GM12878 (cell line): Measurements from ENCODE around the gene SLC7A1. TPM values are rescaled to one million over a fixed set of nuclear protein-coding genes. Genes with fewer than 3 reads are reported as not detected.

ENCODE experiments used
- ATAC-seq: fragments of 200-7000 bp; cut with Tn5 transposase; 3 replicates; pipeline ENCODE4 v1.9.1; 2020; ENCODE audit warnings: mild to moderate bottlenecking, moderate library complexity
- BruUV-seq: library from RNA; stranded (reverse); fragments of 400-500 nt; replicated peaks from 2 replicates; lab custom pipeline; 2021; lab: Mats Ljungman, UMichigan
- CTCF ChIA-PET: fragments of 300-600 bp; sonication (Branson Sonifier 250); formaldehyde crosslinking; extraction: SDS; loops from one replicate; lab custom pipeline; 2021; ENCODE audit warnings: inconsistent platforms; lab: Yijun Ruan, JAX
- POLR2A ChIA-PET: fragments of 350-600 bp; formaldehyde crosslinking; extraction: SDS; loops from one replicate; lab custom pipeline; 2021; ENCODE audit warnings: inconsistent platforms; lab: Charles Lee
- RAD21 ChIA-PET: fragments of 300-600 bp; sonication (Branson Sonifier 250); formaldehyde crosslinking; loops from one replicate; lab custom pipeline; 2023; ENCODE audit warnings: antibody characterized with exemption; ENCODE audit not compliant: unreplicated experiment; lab: Charles Lee
- SMC1A ChIA-PET: fragments of 300-600 bp; sonication (Branson Sonifier 250); formaldehyde crosslinking; loops from one replicate; lab custom pipeline; 2023; ENCODE audit not compliant: unreplicated experiment, uncharacterized antibody; lab: Charles Lee
- DNase-seq: peaks from one replicate; pipeline ENCODE4 v3.0.0-alpha.2; 2011; ENCODE audit warnings: low read depth, low spot score
- FAIRE-seq: peaks from 3 replicates; lab custom pipeline; 2011; peaks lifted over from hg19 to GRCh38; lab: Jason Lieb, UNC
- H2AFZ ChIP-seq: 2 replicates; pipeline ENCODE4 v1.6.0; 2011; ENCODE audit warnings: low read depth, low read length, control low read depth; ENCODE audit not compliant: control insufficient read depth
- H3K27ac ChIP-seq: 2 replicates; pipeline ENCODE4 v1.5.1; 2011; ENCODE audit warnings: control low read depth; ENCODE audit not compliant: control insufficient read depth, insufficient read depth
- H3K27me3 ChIP-seq, 2 experiments: replicated peaks in 1 of 2; 2 replicates each; pipeline versions ENCODE4 v1.6.0 to v1.6.1; 2011; ENCODE audit warnings: low read length in 1 of 2; ENCODE audit not compliant: control insufficient read depth in 2 of 2, insufficient read depth in 2 of 2
- H3K36me3 ChIP-seq, 2 experiments: 2 replicates each; pipeline ENCODE4 v1.5.1; 2011; ENCODE audit warnings: low read length in 1 of 2; ENCODE audit not compliant: control insufficient read depth in 2 of 2, insufficient read depth in 2 of 2
- H3K4me1 ChIP-seq: 2 replicates; pipeline ENCODE4 v1.6.1; 2011; ENCODE audit warnings: mild to moderate bottlenecking, low read length, moderate library complexity, mixed read lengths; ENCODE audit not compliant: control insufficient read depth, insufficient read depth
- H3K4me2 ChIP-seq: 2 replicates; pipeline ENCODE4 v1.6.0; 2011; ENCODE audit warnings: control low read depth; ENCODE audit not compliant: control insufficient read depth, insufficient read depth
- H3K4me3 ChIP-seq: fragments of 200-600 bp; sonication (generic); 2 replicates; pipeline ENCODE4 v1.5.1; 2016
- H3K79me2 ChIP-seq: 2 replicates; pipeline ENCODE4 v1.6.0; 2011; ENCODE audit warnings: low read length; ENCODE audit not compliant: control insufficient read depth, insufficient read depth
- H3K9ac ChIP-seq: 2 replicates; pipeline ENCODE4 v1.8.0; 2011; ENCODE audit warnings: low read length, control low read depth, mixed read lengths; ENCODE audit not compliant: control insufficient read depth, insufficient read depth
- H3K9me3 ChIP-seq: replicated peaks from 3 replicates; pipeline ENCODE4 v1.5.1; 2011; ENCODE audit warnings: mild to moderate bottlenecking, low read length; ENCODE audit not compliant: control insufficient read depth, insufficient read depth
- H4K20me1 ChIP-seq: 2 replicates; pipeline ENCODE4 v1.6.0; 2011; ENCODE audit not compliant: control insufficient read depth, insufficient read depth
- CBX5 ChIP-seq: sonication (generic); IDR thresholded peaks from 2 replicates; pipeline ENCODE4 v1.6.1; 2016; ENCODE audit warnings: low read depth, moderate library complexity, mild to moderate bottlenecking, inconsistent platforms
- E2F8 ChIP-seq: fragments of 450-650 bp; IDR thresholded peaks from 2 replicates; pipeline ENCODE4 v1.6.1; 2018; ENCODE audit warnings: mild to moderate bottlenecking, low read depth, moderate library complexity; ENCODE audit not compliant: partially characterized antibody
- E4F1 ChIP-seq: fragments of 450-650 bp; IDR thresholded peaks from 2 replicates; pipeline ENCODE4 v1.6.1; 2018; ENCODE audit warnings: borderline replicate concordance, mild to moderate bottlenecking; ENCODE audit not compliant: partially characterized antibody
- FOXK2 ChIP-seq: fragments of 450-650 bp; IDR thresholded peaks from 2 replicates; pipeline ENCODE4 v1.6.1; 2017; ENCODE audit warnings: mild to moderate bottlenecking, moderate library complexity
- WGBS: methylation state at CpG from one replicate; pipeline ENCODE4 v1.1.6; 2016; ENCODE audit warnings: low lambda C conversion rate; ENCODE audit not compliant: insufficient replicate concordance, insufficient coverage; ENCODE audit errors: missing lambda C conversion rate; 5-methylcytosine and 5-hydroxymethylcytosine counted together
- in situ Hi-C: fragments of 300-500 bp; cut with MboI; formaldehyde crosslinking; loops from 9 replicates; pipeline ENCODE4 v1.14.3; 2018; ENCODE audit warnings: mixed read lengths
- intact Hi-C: fragments of 100-400 bp; cut with micrococcal nuclease; formaldehyde crosslinking; loops from one replicate; pipeline ENCODE4 v1.14.2; 2022; ENCODE audit not compliant: unreplicated experiment
- polyA plus RNA-seq, 11 experiments: library from polyadenylated mRNA; depleted of rRNA in 4 of 11; unstranded in 6 of 11; stranded (reverse) in 5 of 11; fragments of >200 nt; fragmentation: Nextera tagmentation in 4 of 11; fragmentation: Illumina TruSeq in 1 of 11; extraction: Ambion mirVana in 4 of 11; extraction: Trizol in 1 of 11; gene quantifications; 1 replicate in 1 of 11; 2 replicates in 10 of 11; pipeline versions ENCODE4 v1.2.1 to v1.2.3, GENCODE V29; 2011 to 2016; ENCODE audit warnings: inconsistent platforms in 2 of 11, missing spikeins in 2 of 11, low read depth in 1 of 11
- total RNA-seq, 4 experiments: library from RNA; depleted of rRNA in 3 of 4; stranded (reverse); fragments of >200 nt in 3 of 4; fragmentation: Illumina TruSeq in 1 of 4; extraction: Trizol in 1 of 4; gene quantifications; 2 replicates each; pipeline versions ENCODE4 v1.2.1 to v1.2.3, GENCODE V29; 2013 to 2021

The SLC7A1 gene
- total and polyA plus RNA-seq, 10 of the 15 experiments (the other 5 are each of a cell fraction or from before 2014, with no cell fraction given), result 6.4 to 91.7 (median 23.4) TPM

- TF ChIP-seq E4F1 (no peak), CBX5 (no peak)
Measured at GRCh38 chr13:29605860-29606526, 10.5 kb upstream of the SLC7A1 start (continued).

- Histone ChIP-seq H3K9ac (no peak overlapping the region), H3K27ac (no peak overlapping the region), H3K9me3 (no peaks in the 10 kb centered on the region), H3K27me3 (0 out of 4 replicates have a peak, but pooled peaks cover 0 to 1% of the 10 kb centered on the region in 2 experiments), H4K20me1 (no peaks in the 10 kb centered on the region), H3K4me1 (no peaks in the 10 kb centered on the region; the same call in 1 of the 2 replicates), H3K4me3 (no peak overlapping the region), H3K79me2 (peaks cover 20% of the 10 kb centered on the region), H3K36me3 (no peaks in the 10 kb centered on the region), H2AFZ (no peak overlapping the region), H3K4me2 (no peak overlapping the region)
- in situ Hi-C loops (no loop called here), intact Hi-C loops (loop anchor here (10.0 kb wide), 1 partner anchor 246 kb away; no protein-coding TSS in a partner anchor)
- ATAC-seq (no peak), DNase-seq (no peak), FAIRE-seq (no peak)
- ChIA-PET CTCF (no interaction called here), POLR2A (no interaction called here), RAD21 (interaction anchor here (0.9 kb wide), 1 partner anchor 159 kb away, joined by 3 read pairs; no protein-coding TSS in a partner anchor), SMC1A (no interaction called here)
- no peak for TF ChIP-seq FOXK2
- no peak for TF ChIP-seq E2F8
- 46% methylated on average over 2 of the region's 2 CpGs for WGBS
- no TSS peak for BruUV-seq
Measured at GRCh38 chr13:29598321-29598720, 2.8 kb upstream of the SLC7A1 start.
